Esophagus (tissue), 2 donors: Measurements from ENCODE around the gene KRTAP9-3. TPM values are rescaled to one million over a fixed set of nuclear protein-coding genes. Genes with fewer than 3 reads are reported as not detected.
"Not testable (repeated sequence)": the region's sequence is repeated elsewhere in the genome, so short reads cannot be mapped to it uniquely, and the experiment has no call there.

Experiments used
- H3K27ac ChIP-seq, 2 donors: one replicate each; pipeline ENCODE4 v1.5.1; 2013; ENCODE audit warnings: low read depth in 2 of 2, mild to moderate bottlenecking in 2 of 2, inconsistent platforms in 1 of 2, low read length in 1 of 2, moderate library complexity in 1 of 2
- H3K27me3 ChIP-seq, 2 donors: one replicate each; pipeline ENCODE4 v1.6.1; 2013; ENCODE audit warnings: low read length in 2 of 2, control low read depth in 1 of 2, mild to moderate bottlenecking in 1 of 2; ENCODE audit not compliant: insufficient read depth in 2 of 2, control insufficient read depth in 1 of 2
- H3K36me3 ChIP-seq, 2 donors: one replicate each; pipeline ENCODE4 v1.6.1; 2013; ENCODE audit warnings: low read length in 1 of 2; ENCODE audit not compliant: control insufficient read depth in 2 of 2, insufficient read depth in 2 of 2
- H3K4me1 ChIP-seq, 2 donors: one replicate each; pipeline ENCODE4 v1.6.1; 2013; ENCODE audit warnings: low read length in 1 of 2; ENCODE audit not compliant: control insufficient read depth in 2 of 2, insufficient read depth in 2 of 2
- H3K4me3 ChIP-seq, 2 donors: one replicate each; pipeline ENCODE4 v1.5.1; 2013; ENCODE audit warnings: low read length in 2 of 2, mild to moderate bottlenecking in 2 of 2, low read depth in 1 of 2, moderate library complexity in 1 of 2
- H3K9me3 ChIP-seq, 2 donors: one replicate each; pipeline ENCODE4 v1.6.1; 2013; ENCODE audit warnings: mild to moderate bottlenecking in 2 of 2, low read depth in 1 of 2, low read length in 1 of 2, moderate library complexity in 1 of 2; ENCODE audit not compliant: control insufficient read depth in 2 of 2, insufficient read depth in 1 of 2
- WGBS, 2 donors: extraction: QIAGEN DNeasy Blood & Tissue Kit; methylation state at CpG; one replicate each; pipeline ENCODE4 v1.1.7; 2013; 5-methylcytosine and 5-hydroxymethylcytosine counted together
- polyA plus RNA-seq, 2 donors: library from polyadenylated mRNA; stranded (reverse); fragments of 200-250 nt; gene quantifications; one replicate each; pipeline ENCODE4 v1.2.3, GENCODE V29; 2013
- donor health status: healthy with polysubstance abuse.
- donor health status: Bipolar disorder and iron deficiency.

KRTAP9-3 gene
- polyA plus RNA-seq, 2 donors, result not detected

DNA sequence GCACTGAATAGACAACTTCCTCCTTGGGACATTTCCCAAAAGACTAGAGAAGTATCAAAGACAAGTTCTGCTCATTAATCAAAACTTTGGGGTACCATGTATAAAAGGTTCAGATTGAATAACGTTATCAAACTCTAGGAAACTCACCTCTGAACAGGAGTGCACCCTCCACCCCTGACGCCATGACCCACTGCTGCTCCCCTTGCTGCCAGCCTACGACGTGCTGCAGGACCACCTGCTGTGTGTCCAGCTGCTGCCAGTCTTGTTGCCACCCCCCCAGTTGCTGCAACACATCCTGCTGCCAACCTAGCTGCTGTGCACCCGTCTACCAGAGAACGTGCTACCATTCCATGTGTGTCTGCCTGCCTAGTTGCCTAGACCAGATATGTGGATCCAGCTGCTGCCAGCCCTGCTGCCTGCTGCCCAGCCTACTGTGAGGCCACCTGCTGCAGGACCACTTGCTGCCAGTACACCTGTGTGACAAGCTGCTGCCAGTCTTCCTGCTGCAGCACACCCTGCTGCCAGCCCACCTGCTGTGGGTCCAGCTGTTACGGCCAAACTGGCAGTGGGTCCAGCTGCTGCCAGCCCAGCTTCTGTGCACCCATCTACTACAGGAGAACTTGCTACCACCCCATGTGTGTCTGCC lies 19.6 kb upstream of the KRTAP9-3 start:
- Histone ChIP-seq H3K27me3 (peaks cover 0 to 4% of the 10 kb centered on the region in 2 donors), H3K27ac (no peak overlapping the region), H3K36me3 (no peaks in the 10 kb centered on the region), H3K9me3 (no peaks in the 10 kb centered on the region), H3K4me1 (peaks cover 0 to 6% of the 10 kb centered on the region in 2 donors), H3K4me3 (no peak overlapping the region)
- 65 to 76% methylated on average over 7 of the region's 7 CpGs for WGBS, 2 donors

- WGBS, 2 donors, result 70 to 84% methylated on average over 1 of the region's 1 CpG
- Histone ChIP-seq H3K4me1 (peaks cover 0 to 6% of the 10 kb centered on the region in 2 donors), H3K36me3 (no peaks in the 10 kb centered on the region), H3K27ac (no peak overlapping the region), H3K27me3 (peaks cover 0 to 4% of the 10 kb centered on the region in 2 donors), H3K9me3 (no peaks in the 10 kb centered on the region), H3K4me3 (no peak overlapping the region)
Observed at GRCh38 chr17:41215681-41216080, 16.6 kb upstream of the KRTAP9-3 start.

DNA sequence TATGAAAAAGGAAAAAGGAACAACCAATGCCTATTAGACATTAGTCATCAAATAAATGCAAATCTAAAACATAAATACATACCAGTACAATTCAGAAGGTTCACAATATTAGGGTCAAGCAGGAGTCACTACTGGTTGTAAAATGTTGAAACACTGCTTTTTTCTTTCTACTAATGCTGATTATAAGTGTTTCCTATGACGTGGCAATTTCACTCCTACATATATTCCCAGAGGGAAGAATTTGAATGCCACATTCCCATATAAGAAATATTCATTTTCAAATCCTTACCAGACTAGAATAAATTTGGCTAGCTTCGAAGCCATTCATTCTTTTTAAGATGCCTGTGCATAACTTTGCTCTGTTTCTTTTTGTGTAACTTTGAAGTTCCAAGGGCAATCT lies 8.4 kb upstream of the KRTAP9-3 start:
- 60 to 61% methylated on average over 2 of the region's 2 CpGs for WGBS, 2 donors
- Histone ChIP-seq H3K4me1 (no peaks in the 10 kb centered on the region), H3K27me3 (no peaks in the 10 kb centered on the region), H3K4me3 (no peak overlapping the region), H3K9me3 (no peaks in the 10 kb centered on the region), H3K27ac (no peak overlapping the region), H3K36me3 (no peaks in the 10 kb centered on the region)

- Histone ChIP-seq H3K9me3 (no peaks in the 10 kb centered on the region), H3K27ac (no peak overlapping the region), H3K36me3 (no peaks in the 10 kb centered on the region), H3K4me3 (no peak overlapping the region), H3K4me1 (no peaks in the 10 kb centered on the region), H3K27me3 (no peaks in the 10 kb centered on the region)
- WGBS, 2 donors, result 87 to 94% methylated on average over 6 of the region's 6 CpGs
Observed at GRCh38 chr17:41226051-41226450, 6.2 kb upstream of the KRTAP9-3 start.

- not testable (repeated sequence) for H3K4me1 ChIP-seq, H3K27ac ChIP-seq, H3K9me3 ChIP-seq, H3K4me3 ChIP-seq, H3K36me3 ChIP-seq, H3K27me3 ChIP-seq
- WGBS, 2 donors, result 73 to 79% methylated on average over 2 to 3 of the region's 4 CpGs
Observed at GRCh38 chr17:41226598-41227095, 5.6 kb upstream of the KRTAP9-3 start, which contains the start of gene KRTAP9-2. KRTAP9-2 (plus strand) TSS chr17:41226648; CDS start chr17:41226655, 7 bp downstream.

- Histone ChIP-seq H3K36me3 (no peaks in the 10 kb centered on the region), H3K27me3 (no peaks in the 10 kb centered on the region), H3K4me3 (no peak overlapping the region), H3K4me1 (no peaks in the 10 kb centered on the region), H3K9me3 (no peaks in the 10 kb centered on the region), H3K27ac (no peak overlapping the region)
Observed at GRCh38 chr17:41230094-41230493, 2.2 kb upstream of the KRTAP9-3 start.

GRCh38 chr17:41231731-41232130 lies 518 bp upstream of the KRTAP9-3 start:
- WGBS, 2 donors, result 88% methylated on average over 6 of the region's 6 CpGs
- Histone ChIP-seq H3K27me3 (no peaks in the 10 kb centered on the region), H3K4me1 (no peaks in the 10 kb centered on the region), H3K4me3 (no peak overlapping the region), H3K9me3 (no peaks in the 10 kb centered on the region), H3K36me3 (no peaks in the 10 kb centered on the region), H3K27ac (no peak overlapping the region)

DNA sequence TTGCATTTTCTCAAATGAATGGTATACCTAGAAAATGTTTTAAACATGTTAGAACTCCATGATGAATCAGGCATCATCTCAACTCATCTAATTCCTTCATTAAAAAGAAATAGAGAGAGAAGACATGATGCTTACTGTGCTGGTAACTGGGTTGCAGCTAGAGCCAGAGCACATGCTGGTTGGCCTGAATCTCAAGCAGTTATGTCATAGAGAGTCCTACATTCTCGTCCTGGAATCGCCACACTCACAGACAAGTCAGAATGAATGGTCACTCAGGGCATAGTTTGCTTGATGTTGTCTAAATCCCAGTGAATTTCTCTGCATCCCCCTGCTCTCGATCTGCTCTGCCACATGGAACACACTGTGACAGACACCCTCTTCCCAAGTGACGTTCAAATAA lies 4.9 kb downstream of the KRTAP9-3 start:
- not testable (repeated sequence) for H3K9me3 ChIP-seq, H3K27ac ChIP-seq, H3K4me1 ChIP-seq, H3K27me3 ChIP-seq, H3K36me3 ChIP-seq, H3K4me3 ChIP-seq
- WGBS, 2 donors, result 79 to 82% methylated on average over 4 of the region's 4 CpGs

- H3K4me1 ChIP-seq, H3K4me3 ChIP-seq, H3K27ac ChIP-seq, H3K9me3 ChIP-seq, H3K27me3 ChIP-seq, H3K36me3 ChIP-seq: not testable (repeated sequence)
- WGBS, 2 donors, result 57 to 61% methylated on average over 3 of the region's 3 CpGs
Observed at GRCh38 chr17:41237949-41238437, 5.7 kb downstream of the KRTAP9-3 start, which contains the start of gene KRTAP9-8. KRTAP9-8 (plus strand) TSS chr17:41237999; CDS start chr17:41238052, 53 bp downstream.
